Smooth muscle cell (in vitro differentiated cells): Measurements from ENCODE around the gene ALOX12B. TPM values are rescaled to one million over a fixed set of nuclear protein-coding genes. Genes with fewer than 3 reads are reported as not detected.

Source experiments
- DNase-seq: peaks from one replicate; lab custom pipeline; 2025; ENCODE audit not compliant: unreplicated experiment; lab: John Stamatoyannopoulos, UW
- H2AFZ ChIP-seq: fragments of 200-600 bp; sonication (generic); 2 replicates; pipeline ENCODE4 v1.6.0; 2016; ENCODE audit warnings: antibody characterized with exemption, low read depth, mild to moderate bottlenecking
- H3F3A ChIP-seq: fragments of 200-600 bp; sonication (generic); 2 replicates; pipeline ENCODE4 v1.6.0; 2017; ENCODE audit warnings: antibody characterized with exemption, low read depth
- H3K27ac ChIP-seq: fragments of 200-600 bp; sonication (generic); 2 replicates; pipeline ENCODE4 v1.5.1; 2016; ENCODE audit warnings: low read depth, mild to moderate bottlenecking
- H3K27me3 ChIP-seq: fragments of 200-600 bp; sonication (generic); 2 replicates; pipeline ENCODE4 v1.6.1; 2016; ENCODE audit warnings: low read depth, mild to moderate bottlenecking
- H3K36me3 ChIP-seq: fragments of 200-600 bp; sonication (generic); 2 replicates; pipeline ENCODE4 v1.5.1; 2016; ENCODE audit warnings: low read depth
- H3K4me1 ChIP-seq: fragments of 200-600 bp; sonication (generic); 2 replicates; pipeline ENCODE4 v1.5.1; 2016; ENCODE audit warnings: low read depth
- H3K4me2 ChIP-seq: fragments of 200-600 bp; sonication (generic); 2 replicates; pipeline ENCODE4 v1.6.0; 2016; ENCODE audit warnings: mild to moderate bottlenecking
- H3K4me3 ChIP-seq: fragments of 200-600 bp; sonication (generic); 2 replicates; pipeline ENCODE4 v1.5.1; 2016; ENCODE audit warnings: mild to moderate bottlenecking
- H3K79me2 ChIP-seq: fragments of 200-600 bp; sonication (generic); 2 replicates; pipeline ENCODE4 v1.6.0; 2016; ENCODE audit warnings: low read depth, mild to moderate bottlenecking
- H3K9ac ChIP-seq: fragments of 200-600 bp; sonication (generic); 2 replicates; pipeline ENCODE4 v1.6.0; 2016; ENCODE audit warnings: low read depth
- H3K9me3 ChIP-seq: fragments of 200-600 bp; sonication (generic); replicated peaks from 2 replicates; pipeline ENCODE4 v1.5.1; 2016; ENCODE audit warnings: low read depth
- H4K20me1 ChIP-seq: fragments of 200-600 bp; sonication (generic); 2 replicates; pipeline ENCODE4 v1.6.0; 2016; ENCODE audit warnings: low read depth
- CTCF ChIP-seq: fragments of 200-600 bp; sonication (generic); IDR thresholded peaks from 2 replicates; pipeline ENCODE4 v1.5.1; 2017; ENCODE audit warnings: borderline replicate concordance, mild to moderate bottlenecking, antibody characterized with exemption; ENCODE audit not compliant: insufficient read depth, poor library complexity, severe bottlenecking
- WGBS: methylation state at CpG from one replicate; pipeline ENCODE4 v1.1.7; 2016; ENCODE audit warnings: low lambda C conversion rate; 5-methylcytosine and 5-hydroxymethylcytosine counted together
- polyA plus RNA-seq: library from polyadenylated mRNA; unstranded; fragments of >200 nt; fragmentation: Nextera tagmentation; extraction: Ambion mirVana; gene quantifications from 2 replicates; pipeline ENCODE4 v1.2.1, GENCODE V29; 2016
- total RNA-seq: library from RNA; depleted of rRNA; stranded (reverse); fragments of >200 nt; gene quantifications from 2 replicates; pipeline ENCODE4 v1.2.3, GENCODE V29; 2014

The ALOX12B gene
- total and polyA plus RNA-seq, 2 experiments from 2014 or later, result 3.0 to 4.9 TPM

- H3K27me3 ChIP-seq, result peaks cover 56% of the 10 kb centered on the region
- no peak overlapping the region for H3K9ac ChIP-seq
- H3K9me3 ChIP-seq, result no peaks in the 10 kb centered on the region
- no peaks in the 10 kb centered on the region for H3K36me3 ChIP-seq
- peak overlapping the region; percentile 3 for H2AFZ ChIP-seq
- DNase-seq, result peak; percentile 57
- peaks cover 9% of the 10 kb centered on the region for H4K20me1 ChIP-seq
- no peak for TF ChIP-seq CTCF
- under 1% methylated on average over 28 of the region's 28 CpGs for WGBS
- peak overlapping the region; percentile 59 for H3K4me3 ChIP-seq
- H3K4me1 ChIP-seq, result peaks cover 18% of the 10 kb centered on the region
- peak overlapping the region; percentile 92 for H3K4me2 ChIP-seq
- H3F3A ChIP-seq, result peaks cover 13% of the 10 kb centered on the region
- H3K79me2 ChIP-seq, result no peaks in the 10 kb centered on the region
- peak overlapping the region; percentile 89 for H3K27ac ChIP-seq
Measured at GRCh38 chr17:8119581-8120519, 32.3 kb upstream of the ALOX12B start.

GRCh38 chr17:8118769-8119580 is 31.5 kb upstream of the ALOX12B start:
- WGBS, result under 1% methylated on average over 38 of the region's 38 CpGs
- peaks cover 9% of the 10 kb centered on the region for H3K4me1 ChIP-seq
- peaks cover 57% of the 10 kb centered on the region for H3K27me3 ChIP-seq
- H3K9ac ChIP-seq, result peak overlapping the region; percentile 83
- H3K9me3 ChIP-seq, result no peaks in the 10 kb centered on the region
- no peak overlapping the region for H2AFZ ChIP-seq
- peak overlapping the region; percentile 89 for H3K27ac ChIP-seq
- peaks cover 13% of the 10 kb centered on the region for H3F3A ChIP-seq
- peak; percentile 66 for TF ChIP-seq CTCF
- H3K4me3 ChIP-seq, result peak overlapping the region; percentile 59
- H3K79me2 ChIP-seq, result no peaks in the 10 kb centered on the region
- peak overlapping the region; percentile 92 for H3K4me2 ChIP-seq
- DNase-seq, result peak; percentile 68
- H4K20me1 ChIP-seq, result peaks cover 9% of the 10 kb centered on the region
- H3K36me3 ChIP-seq, result no peaks in the 10 kb centered on the region

GRCh38 chr17:8117980-8118768 is 30.7 kb upstream of the ALOX12B start, which contains the start of gene ALOXE3:
Gene ALOXE3, minus strand, starts transcription at chr17:8118514. Its CDS starts 524 bp downstream, at chr17:8117990.
- H3K27me3 ChIP-seq, result peaks cover 57% of the 10 kb centered on the region
- peak within 1 kb of the TSS; percentile 59 for H3K4me3 ChIP-seq
- peaks cover 13% of the 10 kb centered on the region for H3F3A ChIP-seq
- peak; percentile 27 for DNase-seq
- WGBS, result under 1% methylated on average over 31 of the region's 33 CpGs
- H3K27ac ChIP-seq, result peak within 1 kb of the TSS; percentile 89
- no peaks in the 10 kb centered on the region for H3K36me3 ChIP-seq
- peak within 1 kb of the TSS; percentile 68 for H2AFZ ChIP-seq
- peak within 1 kb of the TSS; percentile 83 for H3K9ac ChIP-seq
- H3K4me1 ChIP-seq, result peaks cover 1% of the 10 kb centered on the region
- peak within 1 kb of the TSS; percentile 92 for H3K4me2 ChIP-seq
- H3K79me2 ChIP-seq, result no peaks in the 10 kb centered on the region
- H3K9me3 ChIP-seq, result no peaks in the 10 kb centered on the region
- H4K20me1 ChIP-seq, result peaks cover 9% of the 10 kb centered on the region
- TF ChIP-seq CTCF, result no peak
